ENCODE results near the gene ORAI2. TPM values are rescaled to one million over a fixed set of nuclear protein-coding genes. Genes with fewer than 3 reads are reported as not detected.

The ORAI2 gene
- total and polyA plus RNA-seq, 10 of the 15 experiments (the other 5 are each of a cell fraction or from before 2014, with no cell fraction given), result 5.8 to 111 (median 46.9) TPM

- DNase-seq (ENCODE audit: low read depth, low spot score) (no peak), FAIRE-seq (no peak), ATAC-seq (no peak)
- Histone ChIP-seq H3K36me3 (ENCODE audit: control insufficient read depth in 2 of 2, insufficient read depth in 2 of 2, low read length in 1 of 2) (peaks cover 11 to 26% of the 10 kb centered on the region in 2 experiments), H3K9ac (ENCODE audit: control insufficient read depth, insufficient read depth, low read length) (no peak overlapping the region), H3K79me2 (ENCODE audit: control insufficient read depth, insufficient read depth, low read length) (peaks cover 16% of the 10 kb centered on the region), H2AFZ (ENCODE audit: control insufficient read depth, low read depth, low read length) (no peak overlapping the region), H3K4me3 (no peak overlapping the region), H3K4me1 (ENCODE audit: control insufficient read depth, insufficient read depth, low read length) (peaks cover 36% of the 10 kb centered on the region), H3K4me2 (ENCODE audit: control insufficient read depth, insufficient read depth) (no peak overlapping the region), H3K27me3 (replicated peaks in 1 of 2; ENCODE audit: control insufficient read depth in 2 of 2, insufficient read depth in 2 of 2, low read length in 1 of 2) (no peaks in the 10 kb centered on the region), H3K27ac (ENCODE audit: control insufficient read depth, insufficient read depth) (no peak overlapping the region), H3K9me3 (replicated peaks; ENCODE audit: control insufficient read depth, insufficient read depth, low read length) (peaks cover 6% of the 10 kb centered on the region; the same call in 2 of the 3 replicates), H4K20me1 (ENCODE audit: control insufficient read depth, insufficient read depth) (no peaks in the 10 kb centered on the region)
- in situ Hi-C loops (cut with MboI), result no loop called here
- WGBS (ENCODE audit: insufficient coverage, insufficient replicate concordance, low lambda C conversion rate, missing lambda C conversion rate), result over 99% methylated on average over 6 of the region's 6 CpGs
- ChIA-PET RAD21 (ENCODE audit: unreplicated experiment) (interaction anchor here (0.8 to 4.0 kb wide), 7 partner anchors 13 to 55 kb away, joined by 3 to 13 read pairs (median 5); no protein-coding TSS in a partner anchor), POLR2A (interaction anchor here (0.5 to 1.4 kb wide), 4 partner anchors 13 to 33 kb away, joined by 3 to 6 read pairs (median 4); no protein-coding TSS in a partner anchor), CTCF (interaction anchor here (0.8 to 4.6 kb wide), 16 partner anchors 8 to 55 kb away, joined by 3 to 45 read pairs (median 4); partner anchors contain the start of genes ALKBH4 and LRWD1), SMC1A (ENCODE audit: uncharacterized antibody, unreplicated experiment) (interaction anchor here (4.7 to 10.2 kb wide), 3 partner anchors 13 to 37 kb away, joined by 21 to 89 read pairs (median 76); no protein-coding TSS in a partner anchor)
- intact Hi-C loops (cut with micrococcal nuclease; ENCODE audit: unreplicated experiment), result no loop called here
- BruUV-seq (replicated peaks), result no TSS peak
- TF ChIP-seq, protein P1, sequence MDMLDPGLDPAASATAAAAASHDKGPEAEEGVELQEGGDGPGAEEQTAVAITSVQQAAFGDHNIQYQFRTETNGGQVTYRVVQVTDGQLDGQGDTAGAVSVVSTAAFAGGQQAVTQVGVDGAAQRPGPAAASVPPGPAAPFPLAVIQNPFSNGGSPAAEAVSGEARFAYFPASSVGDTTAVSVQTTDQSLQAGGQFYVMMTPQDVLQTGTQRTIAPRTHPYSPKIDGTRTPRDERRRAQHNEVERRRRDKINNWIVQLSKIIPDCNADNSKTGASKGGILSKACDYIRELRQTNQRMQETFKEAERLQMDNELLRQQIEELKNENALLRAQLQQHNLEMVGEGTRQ (IDR thresholded peaks at IDR 0.05; ENCODE audit: borderline replicate concordance, low read depth, low read length), result no peak
- TF ChIP-seq EED (IDR thresholded peaks at IDR 0.05; ENCODE audit: low read depth) (no peak), CHD2 (IDR thresholded peaks at IDR 0.05; ENCODE audit: borderline replicate concordance, low read depth, low read length) (no peak), E2F8 (IDR thresholded peaks at IDR 0.05; ENCODE audit: low read depth, partially characterized antibody) (no peak), PML (IDR thresholded peaks at IDR 0.05; ENCODE audit: low read length) (no peak), SMARCA5 (IDR thresholded peaks at IDR 0.05) (no peak), TARDBP (IDR thresholded peaks at IDR 0.05; ENCODE audit: borderline replicate concordance) (no peak), BCL11A (IDR thresholded peaks at IDR 0.05; ENCODE audit: low read depth, low read length) (no peak), ZBTB33 (IDR thresholded peaks at IDR 0.05) (peak; percentile 89), PAX8 (IDR thresholded peaks at IDR 0.05) (no peak), NFYB (IDR thresholded peaks at IDR 0.05; ENCODE audit: insufficient read depth, low read depth, low read length) (no peak), LARP7 (IDR thresholded peaks at IDR 0.05) (no peak), WRNIP1 (IDR thresholded peaks at IDR 0.05; ENCODE audit: borderline replicate concordance, low read depth, low read length) (no peak), MYB (IDR thresholded peaks at IDR 0.05; ENCODE audit: borderline replicate concordance, low read depth, low read length) (no peak), YY1 (IDR thresholded peaks at IDR 0.05; ENCODE audit: low read depth, low read length) (no peak; the same call in 1 of the 2 replicates), ZNF274 (IDR thresholded peaks at IDR 0.05; ENCODE audit: insufficient read depth, insufficient read length) (no peak), CREM (IDR thresholded peaks at IDR 0.05; ENCODE audit: low read depth) (no peak), IRF4 (IDR thresholded peaks at IDR 0.05; ENCODE audit: low read depth, low read length) (no peak)
- TF ChIP-seq, protein P2, sequence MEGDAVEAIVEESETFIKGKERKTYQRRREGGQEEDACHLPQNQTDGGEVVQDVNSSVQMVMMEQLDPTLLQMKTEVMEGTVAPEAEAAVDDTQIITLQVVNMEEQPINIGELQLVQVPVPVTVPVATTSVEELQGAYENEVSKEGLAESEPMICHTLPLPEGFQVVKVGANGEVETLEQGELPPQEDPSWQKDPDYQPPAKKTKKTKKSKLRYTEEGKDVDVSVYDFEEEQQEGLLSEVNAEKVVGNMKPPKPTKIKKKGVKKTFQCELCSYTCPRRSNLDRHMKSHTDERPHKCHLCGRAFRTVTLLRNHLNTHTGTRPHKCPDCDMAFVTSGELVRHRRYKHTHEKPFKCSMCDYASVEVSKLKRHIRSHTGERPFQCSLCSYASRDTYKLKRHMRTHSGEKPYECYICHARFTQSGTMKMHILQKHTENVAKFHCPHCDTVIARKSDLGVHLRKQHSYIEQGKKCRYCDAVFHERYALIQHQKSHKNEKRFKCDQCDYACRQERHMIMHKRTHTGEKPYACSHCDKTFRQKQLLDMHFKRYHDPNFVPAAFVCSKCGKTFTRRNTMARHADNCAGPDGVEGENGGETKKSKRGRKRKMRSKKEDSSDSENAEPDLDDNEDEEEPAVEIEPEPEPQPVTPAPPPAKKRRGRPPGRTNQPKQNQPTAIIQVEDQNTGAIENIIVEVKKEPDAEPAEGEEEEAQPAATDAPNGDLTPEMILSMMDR (IDR thresholded peaks at IDR 0.05 in 2 of 3, conservative IDR thresholded peaks at IDR 0.05 in 1 of 3; ENCODE audit: control insufficient read depth in 2 of 3, extremely low read depth in 1 of 3, insufficient read depth in 1 of 3, low read depth in 3 of 3, low read length in 3 of 3), result peak; percentile 46 to 48 (median 47); a peak in 5 of 6 replicates
These were observed 20.8 kb upstream of the ORAI2 start for GRCh38 chr7:102412548-102412947.

Measured in GM12878 (cell line).